Measurements from ENCODE around the gene SLC24A3. TPM values are rescaled to one million over a fixed set of nuclear protein-coding genes. Genes with fewer than 3 reads are reported as not detected.

SLC24A3 gene
- polyA plus RNA-seq, 1 donor (not counting 4 experiments of a cell fraction or from before 2014, with no cell fraction given): 0.17 TPM

DNA sequence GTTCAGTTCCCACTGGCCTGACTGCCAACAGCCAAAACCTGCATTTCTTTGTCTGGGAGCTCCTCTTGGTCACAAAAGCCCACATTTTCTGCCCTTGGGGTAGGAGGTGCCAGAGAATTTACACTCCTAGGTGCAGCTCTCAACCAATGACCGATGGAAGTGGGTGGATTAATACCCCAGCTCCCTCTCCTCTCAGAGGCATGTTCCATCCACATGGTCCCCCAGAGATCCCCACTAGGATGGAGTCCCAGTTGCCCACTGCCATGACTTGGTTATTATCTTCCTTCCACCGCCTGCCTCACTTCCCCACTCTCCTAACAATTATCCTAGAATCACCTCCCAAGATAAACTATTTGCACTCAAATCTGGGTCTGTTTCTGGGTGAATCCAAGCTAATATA lies 434.5 kb downstream of the SLC24A3 start:
- DNase-seq (ENCODE audit: low read depth, low spot score) (no peak), FAIRE-seq (no peak)
- dilution Hi-C loops (cut with MboI; ENCODE audit: extremely low pct_ligation_motif_present, low sequenced_read_pairs): no loop called here
- Histone ChIP-seq H3K9me3 (ENCODE audit: control insufficient read depth, low read depth, low read length) (no peaks in the 10 kb centered on the region), H4K20me1 (ENCODE audit: control insufficient read depth, extremely low read depth, insufficient read depth, low read length) (no peaks in the 10 kb centered on the region), H3K27ac (ENCODE audit: control insufficient read depth, insufficient read depth, low read length) (no peak overlapping the region), H3K36me3 (ENCODE audit: control insufficient read depth in 2 of 2, extremely low read depth in 1 of 2, insufficient read depth in 2 of 2, low read length in 2 of 2) (no peaks in the 10 kb centered on the region), H3K4me2 (ENCODE audit: control insufficient read depth, extremely low read depth, insufficient read depth, low read depth, low read length) (no peak overlapping the region), H2AFZ (ENCODE audit: control insufficient read depth, low read length) (no peak overlapping the region), H3K9me1 (ENCODE audit: control insufficient read depth, extremely low read depth, insufficient read depth, low read length) (no peaks in the 10 kb centered on the region), H3K4me1 (ENCODE audit: control insufficient read depth, extremely low read depth, insufficient read depth, low read length) (no peaks in the 10 kb centered on the region), H3K9ac (ENCODE audit: control insufficient read depth, extremely low read depth, insufficient read depth, low read length) (no peak overlapping the region), H3K4me3 (ENCODE audit: control insufficient read depth in 2 of 3, extremely low read depth in 1 of 3, insufficient read depth in 2 of 3, low read depth in 1 of 3, low read length in 3 of 3) (no peak overlapping the region), H3K79me2 (ENCODE audit: control insufficient read depth, insufficient read depth, low read length) (no peaks in the 10 kb centered on the region), H3K27me3 (ENCODE audit: control insufficient read depth, extremely low read depth, insufficient read depth, low read length) (no peaks in the 10 kb centered on the region)
- TF ChIP-seq EZH2 (IDR thresholded peaks at IDR 0.05; ENCODE audit: low read length): no peak
- TF ChIP-seq, protein P1, sequence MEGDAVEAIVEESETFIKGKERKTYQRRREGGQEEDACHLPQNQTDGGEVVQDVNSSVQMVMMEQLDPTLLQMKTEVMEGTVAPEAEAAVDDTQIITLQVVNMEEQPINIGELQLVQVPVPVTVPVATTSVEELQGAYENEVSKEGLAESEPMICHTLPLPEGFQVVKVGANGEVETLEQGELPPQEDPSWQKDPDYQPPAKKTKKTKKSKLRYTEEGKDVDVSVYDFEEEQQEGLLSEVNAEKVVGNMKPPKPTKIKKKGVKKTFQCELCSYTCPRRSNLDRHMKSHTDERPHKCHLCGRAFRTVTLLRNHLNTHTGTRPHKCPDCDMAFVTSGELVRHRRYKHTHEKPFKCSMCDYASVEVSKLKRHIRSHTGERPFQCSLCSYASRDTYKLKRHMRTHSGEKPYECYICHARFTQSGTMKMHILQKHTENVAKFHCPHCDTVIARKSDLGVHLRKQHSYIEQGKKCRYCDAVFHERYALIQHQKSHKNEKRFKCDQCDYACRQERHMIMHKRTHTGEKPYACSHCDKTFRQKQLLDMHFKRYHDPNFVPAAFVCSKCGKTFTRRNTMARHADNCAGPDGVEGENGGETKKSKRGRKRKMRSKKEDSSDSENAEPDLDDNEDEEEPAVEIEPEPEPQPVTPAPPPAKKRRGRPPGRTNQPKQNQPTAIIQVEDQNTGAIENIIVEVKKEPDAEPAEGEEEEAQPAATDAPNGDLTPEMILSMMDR (optimal IDR thresholded peaks at IDR 0.05 in 1 of 3, IDR thresholded peaks at IDR 0.05 in 1 of 3, conservative IDR thresholded peaks at IDR 0.05 in 1 of 3; ENCODE audit: extremely low read depth in 1 of 3, insufficient read depth in 2 of 3, low read length in 3 of 3): no peak

DNA sequence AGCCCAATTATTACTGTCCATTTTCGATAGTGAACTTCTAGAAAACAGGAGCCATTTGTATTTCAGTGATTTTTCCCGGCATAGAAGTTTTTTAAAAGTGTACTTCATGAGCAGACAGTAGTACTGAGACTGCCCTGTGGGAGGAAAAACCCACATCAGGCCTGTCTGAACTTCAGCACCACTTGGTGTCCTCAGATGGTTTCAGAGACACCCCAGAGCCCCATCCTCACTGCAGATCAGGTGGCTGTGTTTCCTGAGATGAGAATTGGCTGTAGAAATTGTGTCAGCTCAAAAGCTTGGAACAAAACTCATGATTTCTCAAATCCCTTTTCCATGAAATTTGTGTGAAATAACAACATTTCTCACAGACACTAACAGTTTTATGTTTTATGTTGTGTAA lies 435.6 kb downstream of the SLC24A3 start:
- Histone ChIP-seq H3K9me1 (ENCODE audit: control insufficient read depth, extremely low read depth, insufficient read depth, low read length) (no peaks in the 10 kb centered on the region), H3K4me2 (ENCODE audit: control insufficient read depth, extremely low read depth, insufficient read depth, low read depth, low read length) (no peak overlapping the region), H3K4me1 (ENCODE audit: control insufficient read depth, extremely low read depth, insufficient read depth, low read length) (no peaks in the 10 kb centered on the region), H3K27ac (ENCODE audit: control insufficient read depth, insufficient read depth, low read length) (no peak overlapping the region), H3K9me3 (ENCODE audit: control insufficient read depth, low read depth, low read length) (no peaks in the 10 kb centered on the region), H3K4me3 (ENCODE audit: control insufficient read depth in 2 of 3, extremely low read depth in 1 of 3, insufficient read depth in 2 of 3, low read depth in 1 of 3, low read length in 3 of 3) (no peak overlapping the region), H4K20me1 (ENCODE audit: control insufficient read depth, extremely low read depth, insufficient read depth, low read length) (no peaks in the 10 kb centered on the region), H3K9ac (ENCODE audit: control insufficient read depth, extremely low read depth, insufficient read depth, low read length) (no peak overlapping the region), H3K79me2 (ENCODE audit: control insufficient read depth, insufficient read depth, low read length) (no peaks in the 10 kb centered on the region), H2AFZ (ENCODE audit: control insufficient read depth, low read length) (no peak overlapping the region), H3K36me3 (ENCODE audit: control insufficient read depth in 2 of 2, extremely low read depth in 1 of 2, insufficient read depth in 2 of 2, low read length in 2 of 2) (no peaks in the 10 kb centered on the region), H3K27me3 (ENCODE audit: control insufficient read depth, extremely low read depth, insufficient read depth, low read length) (no peaks in the 10 kb centered on the region)
- FAIRE-seq (no peak), DNase-seq (ENCODE audit: low read depth, low spot score) (no peak)
- dilution Hi-C loops (cut with MboI; ENCODE audit: extremely low pct_ligation_motif_present, low sequenced_read_pairs): no loop called here
- no peak for TF ChIP-seq EZH2 (IDR thresholded peaks at IDR 0.05; ENCODE audit: low read length)
- TF ChIP-seq, protein P1 (optimal IDR thresholded peaks at IDR 0.05 in 1 of 3, IDR thresholded peaks at IDR 0.05 in 1 of 3, conservative IDR thresholded peaks at IDR 0.05 in 1 of 3; ENCODE audit: extremely low read depth in 1 of 3, insufficient read depth in 2 of 3, low read length in 3 of 3): no peak
